Gastroesophageal sphincter (tissue), 3 donors: Measurements from ENCODE around the gene CD6.

ENCODE experiments used
- CTCF ChIP-seq, 4 experiments: fragments of 200-600 bp in 2 of 4; fragments of 450-650 bp in 2 of 4; sonication (generic) in 1 of 4; IDR thresholded peaks; one replicate each; pipeline ENCODE4 v1.5.1; 2017 to 2019; ENCODE audit warnings: antibody characterized with exemption in 4 of 4, mild to moderate bottlenecking in 2 of 4, moderate library complexity in 2 of 4
- EP300 ChIP-seq: sonication (generic); formaldehyde crosslinking; IDR thresholded peaks from one replicate; pipeline ENCODE4 v1.6.1; 2017; ENCODE audit warnings: antibody characterized with exemption, mild to moderate bottlenecking
- POLR2A ChIP-seq, 2 donors: fragments of 450-650 bp; IDR thresholded peaks; one replicate each; pipeline ENCODE4 v1.6.1; 2017; ENCODE audit warnings: antibody characterized with exemption in 2 of 2, mild to moderate bottlenecking in 2 of 2, moderate library complexity in 1 of 2

DNA sequence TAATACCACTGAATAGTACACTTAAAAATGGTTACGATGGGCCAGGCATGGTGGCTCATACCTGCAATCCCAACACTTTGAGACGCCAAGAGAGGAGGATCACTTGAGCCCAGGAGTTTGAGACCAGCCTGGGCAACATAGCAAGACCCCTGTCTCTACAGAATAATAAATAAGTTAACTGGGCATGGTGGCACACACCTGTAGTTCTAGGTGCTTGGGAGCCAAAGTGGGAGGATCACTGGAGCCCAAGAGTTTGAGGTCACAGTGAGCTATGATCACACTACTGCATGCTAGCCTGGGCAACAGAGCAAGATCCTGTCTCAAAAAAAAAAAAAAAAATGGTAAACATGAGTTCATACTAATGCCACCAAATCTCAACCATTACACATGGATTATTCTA is 61.3 kb downstream of the CD6 start:
- TF ChIP-seq CTCF (IDR thresholded peaks at IDR 0.05) (no peak), EP300 (no peak), POLR2A (IDR thresholded peaks at IDR 0.05) (no peak)
